ENCODE results near the gene DGLUCY.
"Not testable (repeated sequence)": the region's sequence is repeated elsewhere in the genome, so short reads cannot be mapped to it uniquely, and the experiment has no call there.

DNA sequence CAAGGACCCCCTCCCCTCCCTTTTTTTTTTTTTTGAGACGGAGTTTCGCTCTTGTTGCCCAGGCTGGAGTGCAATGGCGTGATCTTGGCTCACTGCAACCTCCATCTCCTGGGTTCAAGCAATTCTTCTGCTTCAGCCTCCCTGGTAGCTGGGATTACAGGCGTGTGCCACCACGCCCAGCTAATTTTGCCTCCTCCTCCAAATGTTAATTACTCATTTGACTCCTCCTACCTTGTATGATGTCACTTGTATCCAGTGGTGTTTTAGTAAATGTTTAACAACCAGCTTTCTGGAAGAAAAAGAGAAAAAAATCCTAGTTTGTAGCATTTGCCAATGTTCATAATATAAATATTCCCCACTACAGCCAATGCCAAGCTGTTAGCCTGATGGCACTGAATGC is 16.2 kb upstream of the DGLUCY start:
- not testable (repeated sequence) for TF ChIP-seq SP1 (IDR thresholded peaks at IDR 0.05); YY1 (IDR thresholded peaks at IDR 0.05); REST (IDR thresholded peaks at IDR 0.05); CTCF (IDR thresholded peaks at IDR 0.05; ENCODE audit: low read depth, low read length, missing input control); GABPA (IDR thresholded peaks at IDR 0.05 in 1 of 2, conservative IDR thresholded peaks at IDR 0.05 in 1 of 2); RAD21 (IDR thresholded peaks at IDR 0.05); EGR1 (IDR thresholded peaks at IDR 0.05; ENCODE audit: low read depth in 2 of 2); TAF1 (conservative IDR thresholded peaks at IDR 0.05); RXRA (IDR thresholded peaks at IDR 0.05); ATF3 (IDR thresholded peaks at IDR 0.05); ZBTB33 (IDR thresholded peaks at IDR 0.05)

Measured in liver (tissue), 3 donors.